ENCODE measurements around the gene CYP27A1.

The CYP27A1 gene

DNA sequence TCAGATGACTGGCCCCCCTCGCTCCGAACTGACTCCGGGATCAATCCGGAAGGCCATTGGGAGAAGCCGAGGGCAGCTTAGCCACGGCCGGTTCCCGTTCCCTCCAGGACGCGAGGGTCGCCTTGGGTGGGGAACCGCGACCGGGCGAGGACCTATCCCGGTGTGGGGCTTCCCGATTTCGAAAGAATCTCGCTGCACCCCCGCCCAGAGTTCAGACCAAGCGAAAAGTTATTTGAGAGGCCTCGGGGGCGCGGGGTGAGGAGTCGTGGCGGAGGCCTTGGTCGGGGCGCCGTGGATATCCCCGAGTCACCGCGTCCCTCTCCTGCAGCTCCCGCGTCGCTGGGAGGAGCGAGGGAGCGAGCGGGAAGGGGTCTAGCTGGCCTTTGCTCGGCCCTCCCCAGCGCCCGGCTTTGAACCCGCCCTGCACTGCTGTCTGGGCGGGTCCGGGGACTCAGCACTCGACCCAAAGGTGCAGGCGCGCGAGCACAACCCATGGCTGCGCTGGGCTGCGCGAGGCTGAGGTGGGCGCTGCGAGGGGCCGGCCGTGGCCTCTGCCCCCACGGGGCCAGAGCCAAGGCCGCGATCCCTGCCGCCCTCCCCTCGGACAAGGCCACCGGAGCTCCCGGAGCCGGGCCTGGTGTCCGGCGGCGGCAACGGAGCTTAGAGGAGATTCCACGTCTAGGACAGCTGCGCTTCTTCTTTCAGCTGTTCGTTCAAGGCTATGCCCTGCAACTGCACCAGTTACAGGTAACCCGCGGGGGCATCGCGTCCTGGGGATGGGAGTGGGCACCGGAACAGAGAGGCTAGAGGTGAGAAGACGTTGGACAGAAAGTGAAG is at the start of gene CYP27A1:
Gene CYP27A1, plus strand, starts transcription at position 457 of the 837 bp plus-strand sequence. Its CDS starts 36 bp downstream, at position 493.
- no peak for DNase-seq (ENCODE audit: extremely low read depth, insufficient read length)
- no peaks in the 10 kb centered on the region for H3K27me3 ChIP-seq (replicated peaks; ENCODE audit: control insufficient read depth, insufficient read depth, low read length)
- H3K36me3 ChIP-seq (ENCODE audit: control insufficient read depth, insufficient read depth, low read length), result no peaks in the 10 kb centered on the region
- H3K4me3 ChIP-seq (replicated peaks; ENCODE audit: low read depth, low read length), result no peak within 1 kb of the TSS
- TF ChIP-seq, protein P1, sequence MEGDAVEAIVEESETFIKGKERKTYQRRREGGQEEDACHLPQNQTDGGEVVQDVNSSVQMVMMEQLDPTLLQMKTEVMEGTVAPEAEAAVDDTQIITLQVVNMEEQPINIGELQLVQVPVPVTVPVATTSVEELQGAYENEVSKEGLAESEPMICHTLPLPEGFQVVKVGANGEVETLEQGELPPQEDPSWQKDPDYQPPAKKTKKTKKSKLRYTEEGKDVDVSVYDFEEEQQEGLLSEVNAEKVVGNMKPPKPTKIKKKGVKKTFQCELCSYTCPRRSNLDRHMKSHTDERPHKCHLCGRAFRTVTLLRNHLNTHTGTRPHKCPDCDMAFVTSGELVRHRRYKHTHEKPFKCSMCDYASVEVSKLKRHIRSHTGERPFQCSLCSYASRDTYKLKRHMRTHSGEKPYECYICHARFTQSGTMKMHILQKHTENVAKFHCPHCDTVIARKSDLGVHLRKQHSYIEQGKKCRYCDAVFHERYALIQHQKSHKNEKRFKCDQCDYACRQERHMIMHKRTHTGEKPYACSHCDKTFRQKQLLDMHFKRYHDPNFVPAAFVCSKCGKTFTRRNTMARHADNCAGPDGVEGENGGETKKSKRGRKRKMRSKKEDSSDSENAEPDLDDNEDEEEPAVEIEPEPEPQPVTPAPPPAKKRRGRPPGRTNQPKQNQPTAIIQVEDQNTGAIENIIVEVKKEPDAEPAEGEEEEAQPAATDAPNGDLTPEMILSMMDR (IDR thresholded peaks at IDR 0.05; ENCODE audit: insufficient read depth, low read length, poor library complexity, severe bottlenecking), result no peak

DNA sequence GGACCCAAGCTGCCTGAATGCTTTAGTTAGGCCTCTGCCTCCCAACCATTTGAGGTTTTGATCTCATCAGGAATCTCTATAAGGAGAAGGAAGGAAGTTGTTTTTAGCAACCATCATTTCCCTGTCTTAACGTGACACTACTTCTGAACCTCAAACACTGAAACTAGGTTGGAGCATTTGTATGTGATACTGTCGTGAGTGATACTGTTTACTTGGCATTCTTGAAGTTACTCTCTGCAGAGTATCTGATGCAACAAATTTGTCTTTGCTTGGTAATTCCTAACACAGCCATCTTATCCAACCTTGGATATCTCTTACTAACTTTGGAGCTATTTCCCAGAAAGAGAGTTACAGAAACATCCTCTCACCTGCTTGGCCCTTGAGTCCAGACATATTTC is 49.2 kb upstream of the CYP27A1 start:
- DNase-seq (ENCODE audit: extremely low read depth, insufficient read length), result no peak
- peaks cover 7% of the 10 kb centered on the region for H3K36me3 ChIP-seq (ENCODE audit: control insufficient read depth, insufficient read depth, low read length)
- TF ChIP-seq, protein P1 (IDR thresholded peaks at IDR 0.05; ENCODE audit: insufficient read depth, low read length, poor library complexity, severe bottlenecking), result no peak
- no peaks in the 10 kb centered on the region for H3K27me3 ChIP-seq (replicated peaks; ENCODE audit: control insufficient read depth, insufficient read depth, low read length)
- H3K4me3 ChIP-seq (replicated peaks; ENCODE audit: low read depth, low read length), result no peak overlapping the region

DNA sequence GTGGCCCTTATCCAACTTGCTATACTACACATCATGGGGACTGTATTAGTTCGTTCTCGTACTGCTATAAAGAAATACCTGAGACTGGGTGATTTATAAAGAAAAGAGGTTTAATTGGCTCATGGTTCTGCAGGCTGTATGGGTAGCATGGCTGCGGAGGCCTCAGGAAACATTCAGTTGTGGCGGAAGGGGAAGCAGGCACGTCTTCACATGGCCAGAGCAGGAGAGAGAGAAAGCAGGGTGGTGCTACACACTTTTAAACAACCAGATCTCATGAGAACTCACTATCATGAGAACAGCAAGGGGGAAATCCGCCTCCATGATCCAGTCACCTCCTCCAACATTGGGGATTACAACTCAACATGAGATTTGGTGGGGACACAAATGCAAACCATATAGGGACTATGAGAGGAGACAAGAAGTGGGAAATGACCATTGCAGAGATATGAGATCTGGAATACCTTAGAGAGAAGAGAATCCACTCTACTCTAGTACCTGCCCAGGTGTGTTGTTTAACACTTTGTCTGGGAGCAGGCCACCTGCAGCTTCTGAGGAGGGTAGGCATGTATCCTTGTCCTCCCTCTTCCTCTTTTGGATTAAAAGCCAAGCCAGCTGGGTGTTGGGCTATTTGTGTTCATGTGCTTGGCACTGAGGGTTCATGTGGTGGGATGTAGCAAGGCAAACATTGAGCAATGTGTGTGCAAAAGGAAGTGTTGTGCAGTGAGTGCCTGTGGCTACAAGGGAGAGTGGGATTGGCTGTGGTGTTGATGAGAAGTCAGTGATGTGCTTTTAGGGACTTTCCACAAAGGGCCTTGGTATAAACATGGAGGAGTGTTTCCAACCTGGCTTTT is 48.6 kb upstream of the CYP27A1 start:
- no peak for DNase-seq (ENCODE audit: extremely low read depth, insufficient read length)
- Histone ChIP-seq H3K36me3 (ENCODE audit: control insufficient read depth, insufficient read depth, low read length) (peaks cover 10% of the 10 kb centered on the region), H3K27me3 (replicated peaks; ENCODE audit: control insufficient read depth, insufficient read depth, low read length) (no peaks in the 10 kb centered on the region), H3K4me3 (replicated peaks; ENCODE audit: low read depth, low read length) (no peak overlapping the region)
- TF ChIP-seq, protein P1 (IDR thresholded peaks at IDR 0.05; ENCODE audit: insufficient read depth, low read length, poor library complexity, severe bottlenecking), result no peak

DNA sequence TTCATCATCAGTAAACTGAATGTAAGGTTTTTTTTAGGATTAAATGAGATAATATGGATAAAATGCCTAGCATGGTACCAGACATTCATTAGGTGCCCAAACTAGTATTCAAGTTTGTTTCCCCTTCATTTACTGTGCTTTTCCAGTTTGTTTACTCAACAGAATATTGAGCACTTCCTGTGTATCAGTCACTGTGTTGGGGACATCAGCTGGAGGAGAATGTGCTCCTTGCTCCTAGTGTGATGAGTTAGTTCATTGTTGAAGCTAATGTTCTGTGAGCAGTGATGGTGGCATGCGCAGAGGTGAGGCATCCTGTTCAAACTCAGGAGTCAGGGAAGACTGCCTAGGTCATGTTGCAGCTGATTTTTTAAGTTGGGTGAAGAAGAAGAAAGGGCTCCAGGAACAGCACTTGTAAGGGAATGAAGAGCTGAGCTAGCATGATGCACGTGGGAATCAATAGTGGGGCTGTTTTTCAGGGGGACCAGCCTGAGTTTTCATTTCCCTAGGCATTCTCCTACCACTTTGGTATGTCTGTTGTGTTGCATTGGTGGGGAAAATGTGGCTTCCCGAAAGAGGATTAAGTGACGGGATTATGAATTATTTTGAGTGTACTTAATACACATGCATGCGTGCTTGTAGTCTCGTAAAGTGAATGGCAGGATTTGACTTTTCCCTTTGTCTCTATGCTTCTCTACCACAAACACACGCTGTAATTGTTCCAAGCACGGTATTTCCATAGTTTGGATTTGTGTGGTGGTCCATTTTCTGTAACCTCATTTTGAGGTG is 47.6 kb upstream of the CYP27A1 start:
- Histone ChIP-seq H3K27me3 (replicated peaks; ENCODE audit: control insufficient read depth, insufficient read depth, low read length) (no peaks in the 10 kb centered on the region), H3K36me3 (ENCODE audit: control insufficient read depth, insufficient read depth, low read length) (peaks cover 8% of the 10 kb centered on the region), H3K4me3 (replicated peaks; ENCODE audit: low read depth, low read length) (no peak overlapping the region)
- TF ChIP-seq, protein P1 (IDR thresholded peaks at IDR 0.05; ENCODE audit: insufficient read depth, low read length, poor library complexity, severe bottlenecking), result no peak
- no peak for DNase-seq (ENCODE audit: extremely low read depth, insufficient read length)

DNA sequence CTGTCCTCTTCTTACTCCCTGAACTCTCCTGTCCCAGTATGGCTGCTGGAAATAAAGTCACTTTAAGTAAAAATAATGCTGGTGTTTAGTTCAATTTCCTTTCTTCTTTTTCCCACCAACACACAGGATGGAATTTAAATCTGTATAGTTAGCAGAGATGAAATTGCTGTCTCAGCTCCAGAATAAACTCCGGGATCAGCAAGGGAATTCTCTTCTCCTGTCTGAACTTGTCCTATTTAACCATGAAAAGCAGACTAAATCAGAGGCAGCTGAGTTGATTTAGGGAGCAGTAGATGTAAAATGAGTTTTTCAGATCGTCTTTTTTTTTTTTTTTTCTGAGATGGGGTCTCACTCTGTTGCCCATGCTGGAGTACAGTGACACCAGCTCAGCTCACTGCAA is 45.4 kb upstream of the CYP27A1 start:
- H3K36me3 ChIP-seq (ENCODE audit: control insufficient read depth, insufficient read depth, low read length), result peaks cover 11% of the 10 kb centered on the region
- H3K4me3 ChIP-seq (replicated peaks; ENCODE audit: low read depth, low read length), result no peak overlapping the region
- H3K27me3 ChIP-seq (replicated peaks; ENCODE audit: control insufficient read depth, insufficient read depth, low read length), result no peaks in the 10 kb centered on the region
- TF ChIP-seq, protein P1 (IDR thresholded peaks at IDR 0.05; ENCODE audit: insufficient read depth, low read length, poor library complexity, severe bottlenecking), result no peak
- no peak for DNase-seq (ENCODE audit: extremely low read depth, insufficient read length)
